Measurements from ENCODE around the gene CBX5.
A peak's percentile ranks its signal among the peaks of the same experiment; 100 is the strongest.
"Not testable (repeated sequence)": the region's sequence is repeated elsewhere in the genome, so short reads cannot be mapped to it uniquely, and the experiment has no call there.

Gene CBX5

GRCh38 chr12:54265364-54265812, 14.5 kb downstream of the CBX5 start:
- no peak for DNase-seq (ENCODE audit: low read depth)

DNA sequence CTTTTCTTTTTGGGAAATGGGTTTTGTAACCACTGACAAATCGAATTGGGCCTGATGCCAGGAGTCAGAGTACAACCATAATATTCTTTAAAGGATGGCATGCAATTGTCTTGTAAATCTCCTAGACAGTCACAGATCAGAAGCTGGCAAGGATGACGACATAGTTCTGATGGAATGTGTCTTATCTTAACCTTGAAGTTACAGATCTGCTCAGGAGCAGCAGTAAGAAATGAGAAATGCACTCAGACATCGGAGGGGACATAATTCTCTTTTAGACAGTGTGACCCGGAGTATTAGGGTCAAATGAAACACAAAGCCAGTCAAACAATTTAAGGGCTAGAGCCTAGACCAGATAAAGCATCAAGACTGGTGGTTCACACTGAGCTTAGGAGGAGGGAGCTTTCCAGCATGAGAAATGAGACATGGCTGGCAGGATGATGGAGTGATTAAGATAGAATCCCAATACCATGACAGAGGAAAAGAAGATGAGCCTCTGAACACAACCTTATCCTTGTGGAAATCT, 17.5 kb downstream of the CBX5 start:
- peak; percentile 79 for DNase-seq (ENCODE audit: low read depth)

DNA sequence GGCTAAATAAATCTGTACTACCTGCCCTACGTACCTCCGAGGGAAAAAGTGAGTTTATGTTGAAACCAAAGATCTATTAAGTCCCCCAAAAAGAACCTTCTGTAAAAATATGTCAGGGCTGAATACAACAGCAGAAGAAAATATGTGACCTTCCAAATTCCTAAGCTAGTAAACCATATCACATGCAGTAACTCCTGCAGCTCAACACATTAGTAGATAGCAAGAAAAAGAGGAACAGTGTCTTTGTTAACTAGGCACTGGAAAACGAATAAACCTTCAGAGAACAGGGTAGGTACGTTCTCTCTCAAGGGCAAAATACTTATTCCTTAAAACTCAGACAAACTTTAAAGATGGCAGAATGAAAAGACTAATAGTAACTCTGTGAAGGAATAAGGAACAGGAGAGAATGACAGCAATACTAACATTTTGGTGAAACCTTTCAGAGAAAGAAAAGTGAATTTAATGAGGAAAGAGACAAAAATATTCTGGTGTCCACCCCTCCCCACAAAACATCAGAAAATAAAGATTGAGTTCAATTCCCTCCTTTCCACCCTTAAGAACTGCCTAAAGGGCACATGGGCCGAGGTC, 18.0 kb downstream of the CBX5 start:
- DNase-seq (ENCODE audit: low read depth), result no peak

DNA sequence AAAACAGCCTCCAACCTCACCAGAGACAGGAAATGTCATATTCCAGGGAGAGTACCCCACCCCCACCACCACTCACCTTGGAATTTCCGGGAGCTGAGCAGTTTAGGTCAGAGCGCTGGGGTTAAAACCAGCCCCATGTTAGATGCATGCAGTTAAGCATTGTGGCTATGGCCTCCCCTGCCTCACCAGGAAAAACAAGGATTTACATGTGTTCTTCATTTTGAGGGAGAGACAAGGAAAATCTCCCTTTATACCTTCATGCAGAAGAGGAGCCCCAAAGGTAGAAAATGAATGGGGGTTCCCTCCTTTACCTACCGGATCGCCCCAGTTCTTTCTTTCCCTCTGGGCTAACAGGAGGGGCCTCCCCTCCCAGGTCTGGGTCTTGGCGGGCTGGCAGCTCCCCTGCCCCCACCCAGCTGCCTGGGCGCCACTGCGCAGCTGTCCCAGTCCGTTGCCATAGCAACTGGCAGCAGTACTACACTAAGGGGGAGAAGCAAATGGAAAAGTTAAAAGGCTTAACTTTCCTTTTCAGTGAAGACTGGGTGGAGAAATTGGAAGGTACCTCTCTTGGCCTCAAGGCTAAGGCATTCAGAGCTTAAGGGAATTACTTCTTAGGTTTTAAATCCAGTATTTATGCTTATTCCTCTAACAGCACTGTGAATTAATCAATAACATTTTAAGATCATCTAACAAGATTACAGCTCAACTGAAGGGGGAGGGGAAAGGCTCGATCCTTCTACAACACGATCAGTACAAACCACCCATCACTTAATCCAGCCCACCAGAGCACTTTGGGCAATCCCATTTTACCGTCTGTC, 20.5 kb downstream of the CBX5 start:
- DNase-seq (ENCODE audit: low read depth), result peak; percentile 74

- DNase-seq (ENCODE audit: low read depth), result no peak
Observed at GRCh38 chr12:54258201-54258681, 21.7 kb downstream of the CBX5 start.

DNA sequence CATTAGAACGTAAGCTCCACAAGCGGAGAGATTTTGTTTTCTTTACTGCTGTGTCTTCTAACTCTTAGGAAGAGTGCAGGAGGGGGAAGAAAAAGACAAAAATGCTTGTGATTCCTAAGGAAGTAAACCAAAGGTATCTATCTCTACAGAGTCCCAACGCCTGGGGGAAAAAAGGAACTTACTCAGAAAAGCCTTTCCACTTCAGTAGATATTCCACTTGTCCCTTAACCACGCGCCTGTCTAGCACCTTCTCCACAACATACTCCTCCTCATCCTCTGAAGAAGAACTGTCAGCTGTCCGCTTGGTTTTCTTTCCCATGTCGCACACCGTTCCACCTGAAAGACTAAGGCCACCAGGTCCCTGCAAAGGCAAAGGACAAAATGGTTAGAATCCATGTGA, 22.6 kb downstream of the CBX5 start:
- DNase-seq (ENCODE audit: low read depth), result no peak

- no peak for DNase-seq (ENCODE audit: low read depth)
Observed at GRCh38 chr12:54253240-54253639, 26.7 kb downstream of the CBX5 start.

DNA sequence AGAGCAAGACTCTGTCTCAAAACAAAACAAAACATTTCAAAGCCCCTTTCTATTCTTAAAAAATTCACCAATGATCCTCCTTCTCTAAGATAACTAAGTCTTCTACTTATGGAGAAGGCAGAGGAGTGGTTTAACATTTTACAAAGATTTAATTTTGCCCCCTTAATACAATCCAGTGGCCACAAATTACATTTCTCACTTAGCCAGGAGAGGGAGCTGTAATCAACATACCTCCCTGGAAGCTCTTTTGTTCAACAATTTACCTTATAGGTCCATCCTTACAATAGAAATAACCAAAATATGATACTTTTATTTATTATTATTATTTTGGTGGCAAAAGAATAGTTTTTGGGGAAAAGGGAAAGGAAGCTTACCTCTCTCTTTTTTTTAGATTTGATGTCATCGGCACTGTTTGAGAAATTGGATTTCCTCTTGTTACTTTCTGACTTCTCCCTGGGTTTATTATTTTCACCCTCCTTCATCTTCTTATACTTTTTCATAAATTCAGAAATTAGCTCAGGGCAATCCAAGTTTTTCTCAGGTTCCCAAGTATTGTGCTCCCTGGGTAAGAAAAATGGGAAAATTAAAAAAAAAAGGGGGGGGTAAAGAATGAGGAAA, 28.1 kb downstream of the CBX5 start:
- no peak for DNase-seq (ENCODE audit: low read depth)

- no peak for DNase-seq (ENCODE audit: low read depth)
Observed at GRCh38 chr12:54249489-54249888, 30.4 kb downstream of the CBX5 start.

- no peak for DNase-seq (ENCODE audit: low read depth)
Observed at GRCh38 chr12:54246011-54246641, 33.8 kb downstream of the CBX5 start.

DNA sequence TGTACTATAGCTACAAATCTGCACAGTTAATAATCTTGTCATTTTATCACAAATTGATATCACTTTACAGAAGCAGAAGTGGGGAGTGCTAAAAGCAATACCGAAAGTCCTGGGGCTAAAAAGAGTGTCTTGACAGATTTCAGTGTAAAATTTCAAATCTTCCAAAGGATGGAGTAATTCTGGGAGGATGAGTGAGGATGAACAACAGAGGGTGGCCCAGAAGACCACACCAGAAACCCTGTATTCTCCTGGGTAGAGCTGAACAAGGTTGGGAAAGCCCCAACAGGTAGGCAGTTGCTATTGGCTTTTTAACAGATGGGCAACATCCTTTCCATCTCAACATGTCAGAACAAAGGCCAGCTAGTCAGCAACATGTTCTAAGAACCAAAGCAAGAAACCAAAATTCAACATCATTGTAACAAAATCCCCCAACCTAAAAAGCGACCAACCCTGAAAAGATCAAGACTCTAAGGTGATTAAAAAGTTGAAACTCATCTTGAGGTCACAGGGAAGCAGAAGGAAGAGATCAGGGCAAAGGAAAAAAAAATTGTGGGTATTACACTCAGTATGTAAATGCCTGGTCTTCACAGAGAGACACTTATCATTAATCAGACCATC, 38.8 kb downstream of the CBX5 start:
- DNase-seq (ENCODE audit: low read depth), result no peak

DNA sequence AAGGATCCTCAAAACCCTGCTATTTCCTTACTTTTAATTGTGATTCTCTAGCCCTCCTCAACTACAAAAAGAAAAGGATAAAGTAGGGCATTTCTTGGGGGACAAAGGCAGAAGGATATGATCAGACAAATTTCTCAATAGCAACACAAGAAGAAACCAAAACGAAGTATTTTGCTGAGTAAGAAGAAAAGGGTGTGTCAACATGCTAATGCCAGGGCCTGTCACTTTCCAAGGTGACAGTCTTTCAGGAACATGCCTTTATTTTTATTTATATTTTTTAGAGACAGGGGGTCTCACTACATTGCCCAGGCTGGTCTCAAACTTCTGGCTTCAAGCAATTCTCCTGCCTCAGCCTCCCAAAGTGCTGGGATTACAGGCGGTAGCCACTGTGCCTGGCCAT, 39.8 kb downstream of the CBX5 start:
- DNase-seq (ENCODE audit: low read depth), result no peak

DNA sequence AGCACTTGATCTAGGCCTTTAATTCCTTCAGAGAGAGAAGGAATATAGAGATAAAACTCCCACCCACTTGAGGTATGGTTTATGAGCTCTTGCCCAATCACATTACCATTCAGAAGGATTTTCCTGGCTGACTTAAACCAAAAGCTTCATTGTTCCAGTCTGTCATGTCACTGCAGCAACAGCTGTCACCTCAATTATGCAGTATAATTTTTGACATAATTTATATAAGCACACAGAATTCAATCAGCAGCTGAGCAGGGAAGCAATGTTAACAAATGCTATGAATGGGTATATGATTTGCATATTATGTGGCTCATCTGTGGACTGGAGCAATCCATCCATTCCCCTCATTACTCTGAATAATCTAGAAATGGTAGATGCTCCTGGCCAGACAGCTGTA, 40.3 kb downstream of the CBX5 start:
- DNase-seq (ENCODE audit: low read depth), result no peak

DNA sequence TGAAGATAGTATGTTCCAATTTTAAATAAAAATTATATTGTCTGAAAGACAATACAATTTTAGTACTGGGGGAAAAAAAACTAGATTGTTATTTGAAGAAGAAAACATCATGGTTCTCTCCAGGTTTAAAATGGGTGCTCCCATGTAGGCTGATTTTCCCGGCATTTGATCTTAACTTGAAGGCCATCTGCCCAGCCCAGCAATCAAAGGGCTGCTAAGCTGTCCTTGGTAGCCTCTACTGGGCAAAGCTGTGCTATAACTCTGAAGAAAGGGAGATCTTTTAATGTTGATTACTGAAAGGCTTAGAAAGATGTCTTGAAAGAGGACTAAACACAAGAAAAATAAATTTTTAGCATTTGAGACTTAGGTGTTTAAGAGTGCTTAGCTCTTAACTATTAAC, 41.4 kb downstream of the CBX5 start:
- DNase-seq (ENCODE audit: low read depth), result no peak

- DNase-seq (ENCODE audit: low read depth), result no peak
Observed at GRCh38 chr12:54232790-54233189, 47.1 kb downstream of the CBX5 start.

DNA sequence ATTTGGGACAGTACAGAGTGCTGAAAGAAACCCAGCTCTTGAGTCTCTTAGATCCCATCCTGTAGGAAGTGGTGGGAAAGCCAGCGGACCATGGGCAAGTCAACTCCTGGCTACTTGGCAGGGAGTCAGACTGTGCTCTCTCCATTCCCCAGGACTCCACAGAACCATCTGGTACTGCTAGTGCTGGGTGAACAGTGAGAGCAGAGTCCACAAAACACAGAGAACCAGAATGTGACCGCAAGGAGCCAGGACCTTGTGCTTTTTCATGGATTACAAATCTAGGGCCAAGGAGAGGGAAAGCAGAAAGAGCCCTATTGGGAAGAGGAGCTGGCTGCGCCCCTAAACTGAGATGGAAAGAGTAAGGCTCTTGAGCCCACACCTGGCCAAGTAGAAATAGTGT, 48.7 kb downstream of the CBX5 start:
- DNase-seq (ENCODE audit: low read depth), result not testable (repeated sequence)

DNA sequence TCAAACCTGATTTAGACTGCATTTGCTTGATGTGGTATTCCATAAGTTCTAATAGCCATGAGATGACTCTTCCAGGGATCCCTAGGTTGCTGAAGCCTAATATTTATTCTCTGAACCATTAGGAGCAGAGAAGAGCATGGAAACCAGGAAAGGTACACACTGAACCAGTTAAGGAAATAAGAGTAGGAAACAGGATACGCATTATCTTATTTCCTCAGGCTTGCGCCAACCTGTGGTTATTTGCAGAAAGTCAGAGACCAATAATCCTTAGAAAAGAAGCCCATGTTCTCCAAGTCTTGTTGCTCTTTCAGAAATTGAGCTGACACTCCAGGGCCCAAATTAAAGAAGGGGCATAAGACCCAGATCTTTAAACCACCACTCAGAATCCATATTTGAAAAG, 49.4 kb downstream of the CBX5 start:
- no peak for DNase-seq (ENCODE audit: low read depth)

GRCh38 chr12:54229624-54230212, 50.2 kb downstream of the CBX5 start:
- DNase-seq (ENCODE audit: low read depth), result peak; percentile 94

DNA sequence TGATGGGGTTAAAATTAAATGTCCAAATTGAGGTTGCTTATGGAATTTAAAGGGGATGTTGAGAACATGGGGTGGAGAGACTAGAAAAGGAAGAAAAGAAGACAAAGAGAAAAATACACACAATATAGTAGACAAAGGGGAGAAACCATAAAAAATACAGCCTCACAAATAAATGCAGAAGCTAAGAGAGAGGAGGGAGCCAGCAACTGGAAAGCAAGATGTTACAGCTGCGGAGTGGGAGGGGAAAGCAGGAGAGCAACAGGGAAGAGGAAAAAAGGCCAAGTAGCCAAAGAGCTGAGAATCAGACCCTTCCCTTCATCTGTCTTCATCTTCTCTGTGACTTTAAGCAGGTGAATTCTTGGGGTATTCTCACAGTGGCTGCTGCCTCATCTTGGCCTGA, 51.5 kb downstream of the CBX5 start:
- no peak for DNase-seq (ENCODE audit: low read depth)

- not testable (repeated sequence) for DNase-seq (ENCODE audit: low read depth)
Observed at GRCh38 chr12:54227927-54228326, 52.0 kb downstream of the CBX5 start.

DNA sequence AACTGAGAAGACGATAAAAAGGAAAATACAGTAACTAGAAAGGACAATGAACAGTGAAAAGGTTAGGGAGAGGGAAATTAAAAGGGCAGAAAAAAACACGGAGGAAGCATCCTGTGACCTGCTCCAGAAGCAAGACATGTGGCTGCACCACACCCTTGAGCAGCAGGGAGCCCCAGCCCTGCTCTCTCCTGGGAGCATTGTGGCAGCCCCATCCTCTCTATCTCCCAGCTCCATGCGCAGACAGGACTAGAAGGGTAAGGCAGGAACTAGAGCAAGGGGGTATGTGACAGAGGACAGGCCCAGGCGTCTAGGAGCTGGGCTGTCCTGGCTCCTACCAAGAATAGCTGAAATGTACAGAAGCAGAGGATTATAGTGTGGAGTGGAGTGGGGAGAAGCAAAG, 52.5 kb downstream of the CBX5 start:
- DNase-seq (ENCODE audit: low read depth), result no peak

- no peak for DNase-seq (ENCODE audit: low read depth)
Observed at GRCh38 chr12:54225666-54226065, 54.3 kb downstream of the CBX5 start.

Measured in HS-5 (cell line).